GM13976 (cell line): ENCODE measurements around the gene HIBADH.

Experiments
- DNase-seq: peaks from one replicate; pipeline ENCODE4 v3.0.0; 2012; ENCODE audit warnings: low spot score
- in situ Hi-C: fragments of 300-500 bp; cut with MboI; formaldehyde crosslinking; loops from one replicate; pipeline ENCODE4 v1.12.0; 2022; ENCODE audit warnings: low sequenced_read_pairs, mixed read lengths, inconsistent platforms; ENCODE audit not compliant: unreplicated experiment
- TF ChIP-seq, protein P1 (sequence below): IDR thresholded peaks from 2 replicates; pipeline ENCODE4 v1.5.1; 2012; ENCODE audit warnings: borderline replicate concordance, mild to moderate bottlenecking; ENCODE audit not compliant: insufficient read depth; ENCODE audit errors: extremely low read depth, missing control alignments, control extremely low read depth

The HIBADH gene

DNA sequence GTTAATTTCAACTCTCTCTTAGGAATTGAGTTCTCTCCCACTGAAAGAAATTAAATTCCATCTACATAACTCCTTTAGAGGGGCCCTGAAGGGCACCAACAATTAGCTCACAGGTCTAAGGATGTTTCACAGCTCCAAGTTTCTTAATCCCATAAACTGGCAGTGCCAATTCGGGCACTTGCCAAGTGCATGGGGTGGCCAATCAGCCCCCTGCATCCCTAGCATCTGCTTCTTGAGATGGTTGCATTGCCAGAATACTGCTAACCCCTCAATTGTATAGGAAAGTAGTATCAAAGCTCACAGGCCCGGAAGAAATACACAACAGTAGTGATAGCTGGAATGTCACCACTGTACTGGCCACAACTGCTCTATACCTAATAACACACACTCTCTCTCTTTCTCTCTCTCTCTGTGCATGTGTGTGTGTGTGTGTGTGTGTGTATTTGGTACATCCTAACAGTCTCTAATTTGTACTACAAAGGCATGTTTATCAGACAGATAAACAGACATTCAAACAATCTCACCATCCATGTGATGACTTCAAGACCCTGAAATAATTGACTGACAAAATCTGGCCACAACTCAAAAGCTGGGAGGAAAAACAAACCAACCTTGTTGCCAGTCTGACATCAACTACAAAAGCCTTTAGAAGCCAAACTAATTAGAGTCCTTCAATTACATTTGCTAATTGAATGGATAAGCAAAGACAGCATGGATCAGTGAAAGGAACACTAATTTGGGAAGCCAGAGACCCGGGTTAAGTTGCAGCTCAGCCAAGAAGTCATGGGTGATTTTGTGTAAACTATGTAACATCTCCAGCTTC lies 27.8 kb downstream of the HIBADH start:
- TF ChIP-seq, protein P1, sequence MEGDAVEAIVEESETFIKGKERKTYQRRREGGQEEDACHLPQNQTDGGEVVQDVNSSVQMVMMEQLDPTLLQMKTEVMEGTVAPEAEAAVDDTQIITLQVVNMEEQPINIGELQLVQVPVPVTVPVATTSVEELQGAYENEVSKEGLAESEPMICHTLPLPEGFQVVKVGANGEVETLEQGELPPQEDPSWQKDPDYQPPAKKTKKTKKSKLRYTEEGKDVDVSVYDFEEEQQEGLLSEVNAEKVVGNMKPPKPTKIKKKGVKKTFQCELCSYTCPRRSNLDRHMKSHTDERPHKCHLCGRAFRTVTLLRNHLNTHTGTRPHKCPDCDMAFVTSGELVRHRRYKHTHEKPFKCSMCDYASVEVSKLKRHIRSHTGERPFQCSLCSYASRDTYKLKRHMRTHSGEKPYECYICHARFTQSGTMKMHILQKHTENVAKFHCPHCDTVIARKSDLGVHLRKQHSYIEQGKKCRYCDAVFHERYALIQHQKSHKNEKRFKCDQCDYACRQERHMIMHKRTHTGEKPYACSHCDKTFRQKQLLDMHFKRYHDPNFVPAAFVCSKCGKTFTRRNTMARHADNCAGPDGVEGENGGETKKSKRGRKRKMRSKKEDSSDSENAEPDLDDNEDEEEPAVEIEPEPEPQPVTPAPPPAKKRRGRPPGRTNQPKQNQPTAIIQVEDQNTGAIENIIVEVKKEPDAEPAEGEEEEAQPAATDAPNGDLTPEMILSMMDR, result no peak
- in situ Hi-C loops, result no loop called here
- no peak for DNase-seq

DNA sequence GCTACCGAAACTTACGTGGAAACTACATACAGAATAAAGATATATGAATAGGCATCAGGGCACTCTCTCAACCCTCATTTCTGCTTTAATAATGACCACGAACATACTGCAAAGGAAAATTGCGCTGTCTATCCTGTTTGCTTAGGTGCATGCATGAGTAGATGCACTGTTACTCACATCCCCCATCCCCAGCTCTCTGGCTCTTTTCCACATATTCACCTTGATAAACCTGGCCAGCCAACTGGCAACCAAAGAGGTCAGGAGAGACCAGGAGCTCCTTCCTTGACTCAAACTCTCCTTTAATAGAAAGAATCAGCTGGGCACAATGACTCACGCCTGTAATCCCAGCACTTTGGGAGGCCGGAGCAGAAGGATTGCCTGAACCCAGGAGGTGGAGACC lies 29.6 kb downstream of the HIBADH start:
- TF ChIP-seq, protein P1, result no peak
- in situ Hi-C loops, result no loop called here

DNA sequence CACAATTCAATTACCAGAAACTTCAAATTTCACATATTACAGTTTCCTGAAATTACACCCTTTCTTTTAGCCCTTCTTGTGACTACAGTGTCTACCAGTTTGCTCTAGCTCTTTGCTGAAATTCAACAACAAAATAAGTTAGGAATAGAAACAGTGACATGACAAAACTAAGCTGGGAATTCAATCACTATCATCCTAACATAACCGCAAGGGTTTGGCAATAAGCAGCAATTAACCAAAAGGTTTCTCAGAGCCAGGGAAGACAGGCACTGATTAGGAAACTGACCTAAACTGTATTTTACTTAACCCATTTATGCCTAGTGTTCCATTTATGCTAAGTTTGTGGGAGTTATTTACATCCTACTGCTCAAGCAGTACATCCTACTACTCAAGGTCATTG lies 31.3 kb downstream of the HIBADH start:
- in situ Hi-C loops, result no loop called here
- DNase-seq, result no peak
- TF ChIP-seq, protein P1, result no peak

More for the DNA sequence above, 29.6 kb downstream of the HIBADH start:
- DNase-seq, result no peak

DNA sequence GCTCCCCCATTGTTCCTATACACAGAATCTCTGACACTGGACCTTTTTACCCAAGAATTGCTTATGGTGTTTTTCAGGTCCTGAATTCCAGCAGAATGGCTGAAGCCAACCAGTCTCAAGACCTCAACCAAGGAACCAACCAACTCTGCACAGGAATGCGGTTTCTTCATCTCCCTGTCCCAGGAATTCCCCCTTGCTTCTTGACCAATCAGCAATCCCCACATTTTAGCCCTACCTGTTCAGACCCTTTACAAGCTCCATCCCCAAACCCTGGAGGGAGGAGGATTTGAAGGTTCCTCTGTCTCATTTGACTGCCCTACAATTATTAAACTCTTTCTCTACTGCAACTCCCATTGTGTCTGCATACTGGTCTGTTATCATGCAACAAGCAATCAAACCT lies 35.5 kb downstream of the HIBADH start:
- in situ Hi-C loops, result no loop called here
- TF ChIP-seq, protein P1, result no peak
- DNase-seq, result no peak

DNA sequence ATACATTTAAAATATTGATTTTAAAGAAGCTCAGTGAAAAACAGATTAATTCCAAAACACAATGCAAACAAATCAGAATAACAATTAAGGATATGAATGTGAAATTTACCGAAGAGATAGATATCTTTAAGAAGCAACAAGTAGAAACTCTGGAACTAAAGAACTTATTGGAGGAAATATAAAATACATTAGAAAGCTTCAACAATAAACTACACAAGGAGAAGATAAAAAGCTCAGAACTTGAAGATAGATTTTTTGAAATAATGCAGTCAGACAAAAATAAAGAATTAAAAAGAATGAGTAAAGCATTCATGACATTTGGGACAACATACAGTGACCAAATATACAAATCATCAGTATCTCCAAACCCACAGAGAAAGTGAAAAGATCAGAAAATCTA lies 43.2 kb downstream of the HIBADH start:
- DNase-seq, result no peak
- TF ChIP-seq, protein P1, result no peak
- in situ Hi-C loops, result no loop called here

DNA sequence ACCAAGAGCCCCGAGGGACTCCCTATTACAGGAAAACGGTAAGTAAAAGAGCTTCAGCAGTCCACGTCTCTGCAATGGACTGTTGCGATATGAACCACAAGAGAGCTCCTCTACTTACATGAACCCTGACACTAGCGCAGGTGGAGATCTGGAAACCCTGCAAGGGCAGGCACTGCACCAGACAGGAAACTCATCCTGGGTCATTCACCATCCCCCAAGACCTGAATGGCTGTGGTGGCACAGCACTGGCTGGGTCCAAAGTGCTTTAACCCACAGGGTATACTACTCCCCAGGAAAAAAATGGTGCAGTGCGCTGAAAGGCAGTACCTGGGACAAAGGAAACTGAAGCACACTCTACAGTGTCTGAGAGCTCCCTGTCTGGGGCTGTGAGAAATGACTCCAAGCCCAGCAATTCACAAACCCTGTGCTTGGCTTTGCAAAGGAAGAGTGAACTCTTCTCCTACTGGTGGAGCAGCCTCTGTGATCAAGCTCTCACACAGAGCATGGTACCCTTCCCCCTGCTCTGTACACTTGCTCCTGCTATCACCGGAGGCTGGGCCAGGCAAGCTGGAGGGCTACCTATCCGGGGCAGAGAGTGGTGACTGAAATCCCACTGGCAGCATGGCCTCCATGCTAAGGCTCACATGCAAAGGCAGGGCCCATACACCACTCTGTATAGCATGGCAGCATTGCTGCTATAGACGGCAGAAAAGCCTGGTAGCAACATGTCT lies 44.9 kb downstream of the HIBADH start:
- TF ChIP-seq, protein P1, result no peak
- no peak for DNase-seq
- in situ Hi-C loops, result no loop called here
